ENCODE data around the gene SMYD3. TPM values are rescaled to one million over a fixed set of nuclear protein-coding genes. Genes with fewer than 3 reads are reported as not detected.

Gene SMYD3
- total and polyA plus RNA-seq, 9 donors = 10.8 to 24.0 (median 13.7) TPM

DNA sequence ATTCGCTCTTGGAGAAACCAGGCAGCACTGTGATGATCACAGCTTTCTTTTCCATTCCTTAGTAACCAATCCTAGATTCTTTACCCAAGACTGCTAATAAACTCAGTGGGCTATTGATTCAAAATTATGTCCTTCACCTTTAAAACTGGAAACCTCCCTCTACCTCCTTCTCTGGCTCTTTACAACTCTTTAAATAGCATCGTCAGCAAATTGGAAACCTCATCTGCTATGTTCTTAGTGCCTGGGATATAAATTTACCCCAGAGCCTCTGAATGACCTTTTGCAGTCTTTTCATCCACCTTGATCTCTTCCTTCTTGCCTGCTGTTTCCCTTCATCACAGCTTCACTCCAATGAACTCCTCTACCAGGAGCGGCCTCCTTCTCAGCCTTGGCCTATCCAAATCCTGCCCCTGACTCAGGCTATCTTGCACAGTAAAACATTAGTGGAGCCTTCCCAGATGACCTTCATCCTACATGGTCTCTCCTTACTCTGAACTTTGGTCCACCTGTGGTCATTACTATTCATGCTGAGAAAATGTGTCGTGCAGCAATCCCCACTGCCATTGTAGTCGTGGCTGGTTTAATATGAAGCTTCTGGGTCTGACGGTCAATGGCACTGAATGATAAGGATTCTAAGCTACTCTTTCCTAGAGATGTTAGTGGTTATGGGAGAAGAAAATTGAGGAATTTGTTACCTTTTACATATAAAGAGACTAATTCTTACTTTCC is 644.1 kb downstream of the SMYD3 start:
- Histone ChIP-seq H3K4me1 (ENCODE audit: insufficient read depth) (peaks cover 2% of the 10 kb centered on the region), H3K36me3 (no peaks in the 10 kb centered on the region), H3K9me3 (no peaks in the 10 kb centered on the region), H3K4me3 (no peak overlapping the region), H3K27me3 (no peaks in the 10 kb centered on the region), H3K27ac (no peak overlapping the region)
- intact Hi-C loops (cut with DNase I) = no loop called here
- TF ChIP-seq POLR2A (IDR thresholded peaks at IDR 0.05) (no peak), EP300 (IDR thresholded peaks at IDR 0.05) (no peak)
- TF ChIP-seq, protein P1, sequence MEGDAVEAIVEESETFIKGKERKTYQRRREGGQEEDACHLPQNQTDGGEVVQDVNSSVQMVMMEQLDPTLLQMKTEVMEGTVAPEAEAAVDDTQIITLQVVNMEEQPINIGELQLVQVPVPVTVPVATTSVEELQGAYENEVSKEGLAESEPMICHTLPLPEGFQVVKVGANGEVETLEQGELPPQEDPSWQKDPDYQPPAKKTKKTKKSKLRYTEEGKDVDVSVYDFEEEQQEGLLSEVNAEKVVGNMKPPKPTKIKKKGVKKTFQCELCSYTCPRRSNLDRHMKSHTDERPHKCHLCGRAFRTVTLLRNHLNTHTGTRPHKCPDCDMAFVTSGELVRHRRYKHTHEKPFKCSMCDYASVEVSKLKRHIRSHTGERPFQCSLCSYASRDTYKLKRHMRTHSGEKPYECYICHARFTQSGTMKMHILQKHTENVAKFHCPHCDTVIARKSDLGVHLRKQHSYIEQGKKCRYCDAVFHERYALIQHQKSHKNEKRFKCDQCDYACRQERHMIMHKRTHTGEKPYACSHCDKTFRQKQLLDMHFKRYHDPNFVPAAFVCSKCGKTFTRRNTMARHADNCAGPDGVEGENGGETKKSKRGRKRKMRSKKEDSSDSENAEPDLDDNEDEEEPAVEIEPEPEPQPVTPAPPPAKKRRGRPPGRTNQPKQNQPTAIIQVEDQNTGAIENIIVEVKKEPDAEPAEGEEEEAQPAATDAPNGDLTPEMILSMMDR (IDR thresholded peaks at IDR 0.05) = no peak
- no peak for DNase-seq
- WGBS, 3 donors = 80 to 94% (median 88%) methylated on average over 6 of the region's 6 CpGs

GRCh38 chr1:245860657-245861544 is 646.2 kb downstream of the SMYD3 start:
- H3K4me3 ChIP-seq = no peak overlapping the region

GRCh38 chr1:245859493-245860114 is 647.5 kb downstream of the SMYD3 start:
- intact Hi-C loops (cut with DNase I) = no loop called here
- TF ChIP-seq, protein P1 (IDR thresholded peaks at IDR 0.05) = no peak
- TF ChIP-seq POLR2A (IDR thresholded peaks at IDR 0.05) (no peak), EP300 (IDR thresholded peaks at IDR 0.05) (no peak)
- no peak for DNase-seq

More at GRCh38 chr1:245860657-245861544, 646.2 kb downstream of the SMYD3 start:
- H3K9me3 ChIP-seq = no peaks in the 10 kb centered on the region
- TF ChIP-seq EP300 (IDR thresholded peaks at IDR 0.05) (no peak), POLR2A (IDR thresholded peaks at IDR 0.05) (no peak)
- TF ChIP-seq, protein P1 (IDR thresholded peaks at IDR 0.05) = no peak
- no peaks in the 10 kb centered on the region for H3K27me3 ChIP-seq
- no peaks in the 10 kb centered on the region for H3K36me3 ChIP-seq
- intact Hi-C loops (cut with DNase I) = no loop called here
- H3K4me1 ChIP-seq (ENCODE audit: insufficient read depth) = peaks cover 2% of the 10 kb centered on the region
- no peak overlapping the region for H3K27ac ChIP-seq
- 42 to 47% (median 44%) methylated on average over 8 of the region's 8 CpGs for WGBS, 3 donors
- no peak for DNase-seq

GRCh38 chr1:245858722-245859492 is 648.2 kb downstream of the SMYD3 start:
- H3K4me3 ChIP-seq = no peak overlapping the region
- H3K36me3 ChIP-seq = no peaks in the 10 kb centered on the region
- H3K9me3 ChIP-seq = no peaks in the 10 kb centered on the region
- no peaks in the 10 kb centered on the region for H3K27me3 ChIP-seq
- 58 to 76% (median 68%) methylated on average over 7 of the region's 7 CpGs for WGBS, 3 donors
- H3K4me1 ChIP-seq (ENCODE audit: insufficient read depth) = peaks cover 2% of the 10 kb centered on the region
- TF ChIP-seq, protein P1 (IDR thresholded peaks at IDR 0.05) = no peak
- TF ChIP-seq EP300 (IDR thresholded peaks at IDR 0.05) (no peak), POLR2A (IDR thresholded peaks at IDR 0.05) (no peak)
- intact Hi-C loops (cut with DNase I) = no loop called here
- H3K27ac ChIP-seq = no peak overlapping the region
- no peak for DNase-seq

More at GRCh38 chr1:245859493-245860114, 647.5 kb downstream of the SMYD3 start:
- Histone ChIP-seq H3K9me3 (no peaks in the 10 kb centered on the region), H3K36me3 (no peaks in the 10 kb centered on the region), H3K4me3 (no peak overlapping the region), H3K4me1 (ENCODE audit: insufficient read depth) (peaks cover 2% of the 10 kb centered on the region), H3K27me3 (no peaks in the 10 kb centered on the region), H3K27ac (no peak overlapping the region)
- 84 to 95% (median 94%) methylated on average over 9 of the region's 9 CpGs for WGBS, 3 donors
